WTC11 (cell line): Measurements from ENCODE around the gene PPP2R2C. TPM values are rescaled to one million over a fixed set of nuclear protein-coding genes. Genes with fewer than 3 reads are reported as not detected.

Experiments used
- ATAC-seq: fragments of 200-7000 bp; cut with Tn5 transposase; 2 replicates; pipeline ENCODE4 v1.10.0; 2021; ENCODE audit warnings: mild to moderate bottlenecking, moderate library complexity
- CTCF ChIA-PET: fragments of 300-600 bp; sonication (Branson Sonifier 250); formaldehyde crosslinking; loops from one replicate; lab custom pipeline; 2021; ENCODE audit warnings: antibody characterized with exemption; lab: Charles Lee
- POLR2A ChIA-PET: fragments of 350-600 bp; sonication (Branson Sonifier 250); formaldehyde crosslinking; loops from one replicate; lab custom pipeline; 2021; ENCODE audit warnings: antibody characterized with exemption; lab: Charles Lee
- DNase-seq: peaks from one replicate; pipeline ENCODE4 v3.0.0; 2021; ENCODE audit warnings: low spot score
- H3K27ac Mint-ChIP-seq: 2 replicates; pipeline ENCODE4 v1.8.0; 2021; ENCODE audit warnings: mixed read lengths
- H3K27me3 Mint-ChIP-seq: 2 replicates; pipeline ENCODE4 v1.8.0; 2021; ENCODE audit warnings: low read depth, mild to moderate bottlenecking, moderate library complexity, mixed read lengths
- H3K36me3 Mint-ChIP-seq: 2 replicates; pipeline ENCODE4 v1.8.0; 2021; ENCODE audit warnings: mixed read lengths
- H3K4me1 Mint-ChIP-seq: 2 replicates; pipeline ENCODE4 v1.8.0; 2022; ENCODE audit warnings: mixed read lengths
- H3K4me3 Mint-ChIP-seq: 2 replicates; pipeline ENCODE4 v1.8.0; 2021; ENCODE audit warnings: mild to moderate bottlenecking, moderate library complexity, mixed read lengths
- H3K9me3 Mint-ChIP-seq: 2 replicates; pipeline ENCODE4 v1.8.0; 2021; ENCODE audit warnings: mixed read lengths
- ESRRA ChIP-seq: sonication (generic); formaldehyde crosslinking; IDR thresholded peaks from 2 replicates; pipeline ENCODE4 v1.8.1; 2022; ENCODE audit warnings: mild to moderate bottlenecking, missing genetic modification reagents, borderline replicate concordance
- FOXK1 ChIP-seq: sonication (generic); formaldehyde crosslinking; IDR thresholded peaks from 2 replicates; pipeline ENCODE4 v1.8.0; 2022; ENCODE audit warnings: mild to moderate bottlenecking, moderate library complexity, missing genetic modification reagents
- JAZF1 ChIP-seq: fragments of 250-450 bp; sonication (Bioruptor Pico); IDR thresholded peaks from 2 replicates; pipeline ENCODE4 v1.9.0; 2021; ENCODE audit warnings: moderate library complexity, mild to moderate bottlenecking, inconsistent platforms
- ZNF121 ChIP-seq: sonication (generic); formaldehyde crosslinking; IDR thresholded peaks from 2 replicates; pipeline ENCODE4 v1.8.0; 2023; ENCODE audit warnings: missing genetic modification reagents
- total RNA-seq: library from RNA; stranded (reverse); gene quantifications from 3 replicates; pipeline ENCODE4 v1.2.3, GENCODE V29; 2021
- TF ChIP-seq, protein P1 (sequence below): fragments of 250-450 bp; sonication (Bioruptor Pico); IDR thresholded peaks from 2 replicates; pipeline ENCODE4 v1.9.0; 2021; ENCODE audit warnings: mild to moderate bottlenecking, borderline replicate concordance
- TF ChIP-seq, protein P2 (sequence below): sonication (generic); formaldehyde crosslinking; IDR thresholded peaks from 2 replicates; pipeline ENCODE4 v1.8.1; 2022; ENCODE audit warnings: mild to moderate bottlenecking, missing genetic modification reagents, moderate library complexity, borderline replicate concordance
- TF ChIP-seq, protein P3 (sequence below): sonication (generic); formaldehyde crosslinking; IDR thresholded peaks from 2 replicates; pipeline ENCODE4 v1.8.1; 2023; ENCODE audit warnings: mild to moderate bottlenecking, missing genetic modification reagents, borderline replicate concordance
- TF ChIP-seq, protein P4 (sequence below): sonication (generic); formaldehyde crosslinking; IDR thresholded peaks from 2 replicates; pipeline ENCODE4 v1.8.0; 2022; ENCODE audit warnings: mild to moderate bottlenecking, missing genetic modification reagents
- TF ChIP-seq, protein P5 (sequence below): sonication (generic); formaldehyde crosslinking; IDR thresholded peaks from 2 replicates; pipeline ENCODE4 v1.8.1; 2023; ENCODE audit warnings: mild to moderate bottlenecking, missing genetic modification reagents, moderate library complexity

The PPP2R2C gene
- total RNA-seq, 1 experiment from 2014 or later: 11.5 TPM

DNA sequence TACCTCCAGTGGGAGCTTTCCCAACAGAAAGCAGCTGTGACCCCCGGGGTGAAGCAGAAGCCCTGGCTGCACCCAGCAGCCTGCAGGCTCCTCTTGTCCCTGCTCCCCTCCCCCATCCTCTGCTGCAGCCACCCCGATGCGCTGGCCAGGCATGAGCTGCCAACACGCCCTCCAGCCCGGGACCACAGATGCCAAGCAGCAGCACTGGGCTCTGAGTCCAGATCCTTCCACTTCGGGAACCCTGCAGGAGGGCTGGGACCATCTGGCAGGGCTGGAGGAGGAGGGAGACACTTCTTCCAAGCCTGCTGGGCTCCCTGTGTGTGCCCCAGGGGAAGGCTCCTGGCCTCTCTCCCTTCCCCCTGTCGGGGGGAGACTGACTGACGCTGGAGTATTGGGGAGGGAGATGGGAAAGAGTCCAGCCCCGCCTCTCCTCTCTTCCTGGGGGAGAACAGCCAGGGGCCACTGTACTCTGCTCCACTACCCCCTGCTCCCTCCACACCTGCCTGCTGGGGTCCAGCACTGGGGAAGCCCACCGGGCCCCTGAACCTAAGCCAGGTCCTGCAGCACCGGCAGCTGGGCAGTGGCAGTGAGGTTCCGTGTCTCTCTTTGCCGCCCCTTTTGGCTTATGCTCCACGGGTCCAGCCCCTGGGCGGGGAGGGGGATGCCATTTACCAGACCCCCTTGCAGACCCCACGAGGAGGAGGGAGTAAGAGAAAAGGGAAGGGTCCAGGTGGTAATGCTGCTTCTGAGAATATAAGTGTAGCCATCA is 55.7 kb downstream of the PPP2R2C start:
- Mint-ChIP-seq H3K9me3 (peaks cover 4% of the 10 kb centered on the region), H3K27ac (no peak overlapping the region), H3K27me3 (no peaks in the 10 kb centered on the region), H3K4me3 (no peak overlapping the region), H3K36me3 (no peaks in the 10 kb centered on the region), H3K4me1 (0 out of 2 replicates have a peak, but pooled peaks cover 9% of the 10 kb centered on the region)
- ATAC-seq: peak; percentile 38; the same call in 1 of the 2 replicates
- no peak for DNase-seq
- 0 out of 2 replicates have a peak, but pooled peaks have one; percentile 13 for TF ChIP-seq ZNF121 (CRISPR knock-in tag)
- TF ChIP-seq ESRRA (CRISPR knock-in tag): no peak
- ChIA-PET CTCF (no interaction called here), POLR2A (no interaction called here)

DNA sequence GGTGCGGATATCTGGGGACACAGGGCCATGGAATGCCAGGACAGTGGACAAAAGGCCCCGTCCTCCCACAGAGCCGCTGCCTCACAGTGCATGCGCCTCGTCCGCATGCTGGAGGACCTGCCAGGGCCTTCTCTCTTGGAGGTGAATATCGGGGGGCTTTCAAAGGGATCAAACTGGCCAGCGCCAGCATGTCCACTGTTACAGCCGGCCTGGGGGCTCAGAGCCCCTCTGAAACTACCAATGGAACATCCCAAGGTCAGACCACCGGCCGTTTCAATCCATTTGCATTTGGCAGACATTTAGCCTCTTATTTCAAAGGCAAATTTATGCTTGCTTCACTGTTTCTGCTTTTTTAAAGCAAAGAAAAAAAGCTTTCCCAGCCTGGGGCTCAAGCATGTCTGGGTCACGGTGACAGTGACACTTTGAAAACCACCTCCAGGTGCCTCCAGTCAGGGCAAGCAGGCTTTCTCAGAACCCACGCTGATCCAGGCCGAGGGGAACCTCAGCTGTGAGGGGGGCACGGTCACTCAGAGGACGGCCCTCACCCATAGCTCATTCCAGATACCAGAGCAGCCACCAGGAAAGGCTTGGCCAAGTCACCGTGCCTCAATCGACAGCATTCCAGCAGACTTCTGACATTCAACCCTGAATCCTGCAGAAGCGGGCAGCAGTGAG is 57.2 kb downstream of the PPP2R2C start:
- 0 out of 2 replicates have a peak, but pooled peaks cover 9% of the 10 kb centered on the region for H3K4me1 Mint-ChIP-seq
- H3K36me3 Mint-ChIP-seq: no peaks in the 10 kb centered on the region
- H3K27ac Mint-ChIP-seq: no peak overlapping the region
- no peak for ATAC-seq
- H3K4me3 Mint-ChIP-seq: no peak overlapping the region
- POLR2A ChIA-PET: no interaction called here
- TF ChIP-seq, protein P1, sequence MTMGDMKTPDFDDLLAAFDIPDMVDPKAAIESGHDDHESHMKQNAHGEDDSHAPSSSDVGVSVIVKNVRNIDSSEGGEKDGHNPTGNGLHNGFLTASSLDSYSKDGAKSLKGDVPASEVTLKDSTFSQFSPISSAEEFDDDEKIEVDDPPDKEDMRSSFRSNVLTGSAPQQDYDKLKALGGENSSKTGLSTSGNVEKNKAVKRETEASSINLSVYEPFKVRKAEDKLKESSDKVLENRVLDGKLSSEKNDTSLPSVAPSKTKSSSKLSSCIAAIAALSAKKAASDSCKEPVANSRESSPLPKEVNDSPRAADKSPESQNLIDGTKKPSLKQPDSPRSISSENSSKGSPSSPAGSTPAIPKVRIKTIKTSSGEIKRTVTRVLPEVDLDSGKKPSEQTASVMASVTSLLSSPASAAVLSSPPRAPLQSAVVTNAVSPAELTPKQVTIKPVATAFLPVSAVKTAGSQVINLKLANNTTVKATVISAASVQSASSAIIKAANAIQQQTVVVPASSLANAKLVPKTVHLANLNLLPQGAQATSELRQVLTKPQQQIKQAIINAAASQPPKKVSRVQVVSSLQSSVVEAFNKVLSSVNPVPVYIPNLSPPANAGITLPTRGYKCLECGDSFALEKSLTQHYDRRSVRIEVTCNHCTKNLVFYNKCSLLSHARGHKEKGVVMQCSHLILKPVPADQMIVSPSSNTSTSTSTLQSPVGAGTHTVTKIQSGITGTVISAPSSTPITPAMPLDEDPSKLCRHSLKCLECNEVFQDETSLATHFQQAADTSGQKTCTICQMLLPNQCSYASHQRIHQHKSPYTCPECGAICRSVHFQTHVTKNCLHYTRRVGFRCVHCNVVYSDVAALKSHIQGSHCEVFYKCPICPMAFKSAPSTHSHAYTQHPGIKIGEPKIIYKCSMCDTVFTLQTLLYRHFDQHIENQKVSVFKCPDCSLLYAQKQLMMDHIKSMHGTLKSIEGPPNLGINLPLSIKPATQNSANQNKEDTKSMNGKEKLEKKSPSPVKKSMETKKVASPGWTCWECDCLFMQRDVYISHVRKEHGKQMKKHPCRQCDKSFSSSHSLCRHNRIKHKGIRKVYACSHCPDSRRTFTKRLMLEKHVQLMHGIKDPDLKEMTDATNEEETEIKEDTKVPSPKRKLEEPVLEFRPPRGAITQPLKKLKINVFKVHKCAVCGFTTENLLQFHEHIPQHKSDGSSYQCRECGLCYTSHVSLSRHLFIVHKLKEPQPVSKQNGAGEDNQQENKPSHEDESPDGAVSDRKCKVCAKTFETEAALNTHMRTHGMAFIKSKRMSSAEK (CRISPR knock-in tag): no peak
- peaks cover 4% of the 10 kb centered on the region for H3K9me3 Mint-ChIP-seq
- DNase-seq: no peak
- CTCF ChIA-PET: interaction anchor here (1.4 to 1.5 kb wide), 2 partner anchors 13 to 84 kb away, joined by 5 to 7 read pairs; no protein-coding TSS in a partner anchor
- no peaks in the 10 kb centered on the region for H3K27me3 Mint-ChIP-seq

DNA sequence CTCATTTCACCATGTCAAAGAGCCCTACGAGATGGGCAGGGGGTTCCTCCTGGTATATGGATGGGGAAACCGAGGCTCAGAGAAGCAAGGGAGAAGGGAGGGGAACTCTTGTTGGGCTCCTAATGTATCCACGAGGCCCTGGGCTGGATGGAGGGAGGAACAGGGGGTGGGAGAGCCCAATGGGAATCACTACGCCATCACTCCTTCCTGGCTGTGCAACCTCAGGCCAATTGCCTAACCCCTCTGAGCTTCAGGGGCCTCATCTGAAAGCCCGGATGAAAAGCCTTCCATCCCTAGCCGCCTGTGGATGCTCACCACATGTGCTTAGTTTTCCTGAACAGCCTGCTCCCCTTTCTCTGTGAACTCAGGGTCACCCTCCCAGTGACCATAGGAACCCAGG is 57.8 kb downstream of the PPP2R2C start:
- no peak overlapping the region for H3K4me3 Mint-ChIP-seq
- no peak for ATAC-seq
- CTCF ChIA-PET: interaction anchor here (1.4 kb wide), 1 partner anchor 12 kb away, joined by 7 read pairs; no protein-coding TSS in a partner anchor
- peaks cover 4% of the 10 kb centered on the region for H3K9me3 Mint-ChIP-seq
- no peaks in the 10 kb centered on the region for H3K36me3 Mint-ChIP-seq
- TF ChIP-seq, protein P2, sequence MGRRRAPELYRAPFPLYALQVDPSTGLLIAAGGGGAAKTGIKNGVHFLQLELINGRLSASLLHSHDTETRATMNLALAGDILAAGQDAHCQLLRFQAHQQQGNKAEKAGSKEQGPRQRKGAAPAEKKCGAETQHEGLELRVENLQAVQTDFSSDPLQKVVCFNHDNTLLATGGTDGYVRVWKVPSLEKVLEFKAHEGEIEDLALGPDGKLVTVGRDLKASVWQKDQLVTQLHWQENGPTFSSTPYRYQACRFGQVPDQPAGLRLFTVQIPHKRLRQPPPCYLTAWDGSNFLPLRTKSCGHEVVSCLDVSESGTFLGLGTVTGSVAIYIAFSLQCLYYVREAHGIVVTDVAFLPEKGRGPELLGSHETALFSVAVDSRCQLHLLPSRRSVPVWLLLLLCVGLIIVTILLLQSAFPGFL (CRISPR knock-in tag): no peak
- TF ChIP-seq, protein P1 (CRISPR knock-in tag): no peak
- TF ChIP-seq, protein P3, sequence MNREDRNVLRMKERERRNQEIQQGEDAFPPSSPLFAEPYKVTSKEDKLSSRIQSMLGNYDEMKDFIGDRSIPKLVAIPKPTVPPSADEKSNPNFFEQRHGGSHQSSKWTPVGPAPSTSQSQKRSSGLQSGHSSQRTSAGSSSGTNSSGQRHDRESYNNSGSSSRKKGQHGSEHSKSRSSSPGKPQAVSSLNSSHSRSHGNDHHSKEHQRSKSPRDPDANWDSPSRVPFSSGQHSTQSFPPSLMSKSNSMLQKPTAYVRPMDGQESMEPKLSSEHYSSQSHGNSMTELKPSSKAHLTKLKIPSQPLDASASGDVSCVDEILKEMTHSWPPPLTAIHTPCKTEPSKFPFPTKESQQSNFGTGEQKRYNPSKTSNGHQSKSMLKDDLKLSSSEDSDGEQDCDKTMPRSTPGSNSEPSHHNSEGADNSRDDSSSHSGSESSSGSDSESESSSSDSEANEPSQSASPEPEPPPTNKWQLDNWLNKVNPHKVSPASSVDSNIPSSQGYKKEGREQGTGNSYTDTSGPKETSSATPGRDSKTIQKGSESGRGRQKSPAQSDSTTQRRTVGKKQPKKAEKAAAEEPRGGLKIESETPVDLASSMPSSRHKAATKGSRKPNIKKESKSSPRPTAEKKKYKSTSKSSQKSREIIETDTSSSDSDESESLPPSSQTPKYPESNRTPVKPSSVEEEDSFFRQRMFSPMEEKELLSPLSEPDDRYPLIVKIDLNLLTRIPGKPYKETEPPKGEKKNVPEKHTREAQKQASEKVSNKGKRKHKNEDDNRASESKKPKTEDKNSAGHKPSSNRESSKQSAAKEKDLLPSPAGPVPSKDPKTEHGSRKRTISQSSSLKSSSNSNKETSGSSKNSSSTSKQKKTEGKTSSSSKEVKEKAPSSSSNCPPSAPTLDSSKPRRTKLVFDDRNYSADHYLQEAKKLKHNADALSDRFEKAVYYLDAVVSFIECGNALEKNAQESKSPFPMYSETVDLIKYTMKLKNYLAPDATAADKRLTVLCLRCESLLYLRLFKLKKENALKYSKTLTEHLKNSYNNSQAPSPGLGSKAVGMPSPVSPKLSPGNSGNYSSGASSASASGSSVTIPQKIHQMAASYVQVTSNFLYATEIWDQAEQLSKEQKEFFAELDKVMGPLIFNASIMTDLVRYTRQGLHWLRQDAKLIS: no peak
- TF ChIP-seq, protein P4, sequence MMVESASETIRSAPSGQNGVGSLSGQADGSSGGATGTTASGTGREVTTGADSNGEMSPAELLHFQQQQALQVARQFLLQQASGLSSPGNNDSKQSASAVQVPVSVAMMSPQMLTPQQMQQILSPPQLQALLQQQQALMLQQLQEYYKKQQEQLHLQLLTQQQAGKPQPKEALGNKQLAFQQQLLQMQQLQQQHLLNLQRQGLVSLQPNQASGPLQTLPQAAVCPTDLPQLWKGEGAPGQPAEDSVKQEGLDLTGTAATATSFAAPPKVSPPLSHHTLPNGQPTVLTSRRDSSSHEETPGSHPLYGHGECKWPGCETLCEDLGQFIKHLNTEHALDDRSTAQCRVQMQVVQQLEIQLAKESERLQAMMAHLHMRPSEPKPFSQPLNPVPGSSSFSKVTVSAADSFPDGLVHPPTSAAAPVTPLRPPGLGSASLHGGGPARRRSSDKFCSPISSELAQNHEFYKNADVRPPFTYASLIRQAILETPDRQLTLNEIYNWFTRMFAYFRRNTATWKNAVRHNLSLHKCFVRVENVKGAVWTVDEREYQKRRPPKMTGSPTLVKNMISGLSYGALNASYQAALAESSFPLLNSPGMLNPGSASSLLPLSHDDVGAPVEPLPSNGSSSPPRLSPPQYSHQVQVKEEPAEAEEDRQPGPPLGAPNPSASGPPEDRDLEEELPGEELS (CRISPR knock-in tag): no peak
- no peak for TF ChIP-seq FOXK1 (CRISPR knock-in tag)
- TF ChIP-seq, protein P5, sequence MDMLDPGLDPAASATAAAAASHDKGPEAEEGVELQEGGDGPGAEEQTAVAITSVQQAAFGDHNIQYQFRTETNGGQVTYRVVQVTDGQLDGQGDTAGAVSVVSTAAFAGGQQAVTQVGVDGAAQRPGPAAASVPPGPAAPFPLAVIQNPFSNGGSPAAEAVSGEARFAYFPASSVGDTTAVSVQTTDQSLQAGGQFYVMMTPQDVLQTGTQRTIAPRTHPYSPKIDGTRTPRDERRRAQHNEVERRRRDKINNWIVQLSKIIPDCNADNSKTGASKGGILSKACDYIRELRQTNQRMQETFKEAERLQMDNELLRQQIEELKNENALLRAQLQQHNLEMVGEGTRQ: no peak
- TF ChIP-seq JAZF1 (CRISPR knock-in tag): no peak
- 0 out of 2 replicates have a peak, but pooled peaks cover 9% of the 10 kb centered on the region for H3K4me1 Mint-ChIP-seq
- POLR2A ChIA-PET: no interaction called here
- no peaks in the 10 kb centered on the region for H3K27me3 Mint-ChIP-seq
- DNase-seq: no peak
- H3K27ac Mint-ChIP-seq: no peak overlapping the region
